ENCODE results near the gene PADI6.
"Not testable (repeated sequence)": the region's sequence is repeated elsewhere in the genome, so short reads cannot be mapped to it uniquely, and the experiment has no call there.

PADI6 gene

DNA sequence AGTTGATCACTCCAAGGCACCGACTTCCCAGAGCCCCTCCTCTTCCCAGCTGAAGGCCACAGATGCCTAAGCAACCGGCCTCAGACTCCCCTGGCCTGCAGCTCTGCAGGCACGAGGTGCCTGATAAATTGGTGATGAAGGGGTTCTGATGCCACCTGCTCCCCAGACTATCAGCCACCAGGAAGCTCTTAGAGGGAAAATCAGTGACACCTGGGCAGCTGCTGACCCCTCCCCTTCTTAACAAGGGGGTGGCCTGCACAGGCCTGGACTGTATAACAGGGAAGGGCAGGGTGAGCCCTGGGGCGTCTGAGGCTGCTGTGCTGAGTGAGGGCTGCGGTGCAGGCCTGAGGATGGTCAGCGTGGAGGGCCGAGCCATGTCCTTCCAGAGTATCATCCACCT lies at the start of gene PADI6:
TSS of gene PADI6 (plus strand) at position 301 of the 400 bp plus-strand sequence. CDS start at position 351, 50 bp downstream.
- DNase-seq (ENCODE audit: low read depth, low spot score), result no peak

- no peak for DNase-seq (ENCODE audit: low read depth, low spot score)
These were observed 43.1 kb upstream of the PADI6 start for GRCh38 chr1:17328855-17329254.

- no peak for DNase-seq (ENCODE audit: low read depth, low spot score)
These were observed 42.4 kb upstream of the PADI6 start for GRCh38 chr1:17329610-17330009.

GRCh38 chr1:17330856-17331255 lies 41.1 kb upstream of the PADI6 start:
- DNase-seq (ENCODE audit: low read depth, low spot score), result no peak

DNA sequence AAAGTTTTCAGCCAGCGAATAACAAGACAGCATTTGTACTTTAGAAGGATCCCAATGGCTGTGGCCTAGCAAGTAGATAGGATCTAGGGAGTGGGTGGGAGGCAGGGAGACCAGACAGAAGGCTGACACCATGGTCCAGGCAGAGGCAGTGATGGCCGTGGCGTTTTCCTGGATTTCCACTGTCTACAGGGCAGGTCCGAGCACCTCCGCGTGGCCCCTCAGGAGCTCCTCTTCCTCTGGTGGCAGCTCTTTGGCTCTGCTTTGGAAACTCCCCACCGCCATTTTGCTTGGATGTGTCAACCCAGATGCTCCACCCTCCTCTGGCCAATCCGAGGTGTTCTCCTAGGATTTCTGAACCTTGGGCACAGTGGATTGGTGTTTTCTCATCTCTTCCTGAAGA lies 38.9 kb upstream of the PADI6 start:
- DNase-seq (ENCODE audit: low read depth, low spot score), result no peak

- peak; percentile 83 for DNase-seq (ENCODE audit: low read depth, low spot score)
These were observed 35.9 kb upstream of the PADI6 start for GRCh38 chr1:17335821-17336710.

DNA sequence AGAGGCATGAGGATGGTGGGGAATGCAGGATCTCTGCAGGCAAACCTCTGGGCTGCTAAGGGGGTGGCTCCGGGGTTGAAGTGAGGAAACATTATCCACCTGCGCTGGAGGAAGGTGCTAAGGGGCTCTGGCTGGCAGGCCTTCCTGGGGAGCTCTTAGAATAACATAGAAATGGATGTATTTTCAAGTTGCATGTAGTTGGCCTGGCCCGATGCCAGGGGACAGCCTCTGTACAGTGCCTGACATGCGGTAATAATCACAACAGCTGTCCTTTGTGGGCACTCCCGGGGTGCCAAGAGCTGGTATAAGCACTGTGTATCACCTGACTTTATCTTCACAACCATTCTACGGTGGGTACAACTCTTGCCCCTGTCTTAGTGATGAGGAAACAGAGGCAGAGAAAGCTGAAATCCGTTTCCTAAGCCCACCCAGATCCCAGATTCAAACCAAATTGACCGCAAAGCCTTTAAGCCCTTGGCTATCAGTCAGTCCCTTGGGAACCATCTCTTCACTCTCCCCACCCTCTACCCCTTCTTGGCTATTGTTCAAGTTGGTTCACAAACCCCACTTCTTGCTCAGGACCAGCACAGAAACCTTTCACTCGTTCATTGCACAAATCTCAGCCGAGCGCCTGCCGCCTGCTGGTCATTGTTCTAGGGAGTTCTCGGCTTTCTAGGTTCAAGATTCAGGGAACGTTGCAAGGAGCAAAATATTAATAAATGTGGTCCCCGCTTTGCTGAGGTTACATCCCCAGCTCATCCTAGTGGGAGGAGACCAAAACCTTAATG lies 33.1 kb upstream of the PADI6 start:
- DNase-seq (ENCODE audit: low read depth, low spot score), result no peak

DNA sequence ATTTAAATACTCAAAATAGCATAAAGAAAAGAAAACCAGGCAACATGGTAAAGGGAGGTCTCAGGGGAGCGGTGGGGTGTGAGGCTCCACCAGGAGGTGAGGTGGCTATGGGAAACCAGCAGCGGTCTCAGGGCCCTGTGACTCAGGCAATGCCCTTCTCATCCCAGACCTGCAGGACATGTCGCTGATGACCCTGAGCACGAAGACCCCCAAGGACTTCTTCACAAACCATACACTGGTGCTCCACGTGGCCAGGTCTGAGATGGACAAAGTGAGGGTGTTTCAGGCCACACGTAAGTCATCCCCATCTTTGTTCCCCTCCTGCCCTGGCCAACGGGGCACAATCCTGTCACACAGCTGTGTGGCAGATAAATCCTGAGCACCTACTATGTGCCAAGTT lies 32.5 kb upstream of the PADI6 start:
- DNase-seq (ENCODE audit: low read depth, low spot score), result no peak

GRCh38 chr1:17340358-17340757 lies 31.6 kb upstream of the PADI6 start:
- no peak for DNase-seq (ENCODE audit: low read depth, low spot score)

GRCh38 chr1:17342014-17342441 lies 30.0 kb upstream of the PADI6 start:
- DNase-seq (ENCODE audit: low read depth, low spot score), result no peak

DNA sequence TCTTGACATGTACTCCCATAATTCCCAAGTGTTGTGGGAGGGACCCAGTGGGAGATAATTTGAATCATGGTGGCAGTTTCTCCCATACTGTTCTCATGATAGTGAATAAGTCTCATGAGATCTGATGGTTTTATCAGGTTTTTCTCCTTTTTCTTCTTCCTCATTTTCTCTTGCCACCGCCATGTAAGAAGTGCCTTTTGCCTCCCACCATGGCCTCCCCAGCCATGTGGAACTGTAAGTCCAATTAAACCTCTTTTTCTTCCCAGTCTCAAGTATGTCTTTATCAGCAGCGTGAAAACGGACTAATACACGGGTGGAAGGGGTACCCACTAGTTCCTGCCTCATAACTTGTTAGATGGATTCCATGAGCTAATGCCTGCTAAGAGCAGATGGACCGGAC lies 26.5 kb upstream of the PADI6 start:
- DNase-seq (ENCODE audit: low read depth, low spot score), result not testable (repeated sequence)

- no peak for DNase-seq (ENCODE audit: low read depth, low spot score)
These were observed 25.8 kb upstream of the PADI6 start for GRCh38 chr1:17346046-17346789.

DNA sequence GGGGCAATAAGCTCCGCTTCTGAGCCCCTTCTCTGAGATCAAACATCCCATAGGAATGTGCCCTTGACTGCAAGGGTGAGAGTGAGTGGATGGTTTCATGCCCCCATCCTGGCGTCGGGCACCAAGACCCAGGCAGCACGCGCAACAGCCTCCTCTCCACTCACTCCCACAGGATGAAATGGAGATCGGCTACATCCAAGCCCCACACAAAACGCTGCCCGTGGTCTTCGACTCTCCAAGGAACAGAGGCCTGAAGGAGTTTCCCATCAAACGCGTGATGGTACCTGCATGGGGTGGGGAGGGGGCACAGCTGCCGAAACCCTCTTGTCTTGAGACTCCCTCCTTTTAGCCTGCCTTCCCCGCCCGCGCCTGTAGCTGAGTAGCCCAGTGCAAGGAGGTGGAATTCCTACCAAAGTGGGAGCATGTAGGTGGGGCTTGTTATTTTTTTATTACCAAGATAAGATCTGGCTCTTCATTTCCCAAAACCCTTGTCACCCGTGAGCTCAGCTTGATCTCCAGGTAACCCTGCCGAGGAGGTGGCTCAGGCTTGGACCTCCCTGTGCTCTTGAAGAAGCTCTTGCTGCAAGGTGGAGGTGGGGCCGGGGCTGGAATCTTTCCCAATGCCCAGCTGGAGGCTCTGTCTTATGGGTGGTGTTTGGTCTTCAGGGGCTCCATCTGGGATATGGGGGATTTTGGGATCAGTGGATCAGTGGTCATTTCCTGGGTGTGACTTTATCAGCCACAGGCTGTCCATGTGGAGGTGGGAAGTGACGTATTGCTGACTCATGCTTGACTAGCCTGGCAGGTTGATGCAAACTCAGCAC lies 24.0 kb upstream of the PADI6 start:
- peak; percentile 43 for DNase-seq (ENCODE audit: low read depth, low spot score)

DNA sequence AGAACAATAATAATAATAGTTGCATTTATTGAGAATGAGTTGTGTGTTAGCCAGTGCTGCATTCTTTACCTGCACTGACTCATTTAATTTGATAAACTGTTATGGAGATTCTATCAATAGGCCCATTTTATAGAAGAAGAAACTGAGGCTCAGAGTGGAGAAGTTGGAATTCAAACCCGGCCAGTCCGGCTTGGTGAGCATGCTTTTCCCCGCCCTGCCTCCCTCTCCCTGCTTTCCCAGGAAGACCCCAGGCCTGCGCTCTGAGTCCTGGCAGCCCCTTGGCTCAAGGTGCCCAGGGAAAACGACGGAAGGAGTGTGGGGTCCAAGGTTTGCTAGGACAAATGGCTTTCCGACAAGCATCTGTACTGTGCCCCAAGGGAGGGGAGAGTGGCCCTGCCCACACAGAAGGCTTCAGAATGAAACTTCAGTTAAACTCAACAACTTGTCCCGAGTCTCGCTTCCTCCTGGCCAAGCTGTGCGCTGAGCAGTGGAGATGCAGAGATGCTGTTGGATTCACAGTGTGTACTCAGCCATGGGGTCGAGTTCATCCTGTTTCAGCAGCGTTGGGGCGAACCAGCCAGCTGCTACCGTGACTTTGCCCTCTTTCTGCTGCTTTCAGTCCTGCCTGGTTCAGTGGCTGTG lies 23.3 kb upstream of the PADI6 start:
- DNase-seq (ENCODE audit: low read depth, low spot score), result no peak

DNA sequence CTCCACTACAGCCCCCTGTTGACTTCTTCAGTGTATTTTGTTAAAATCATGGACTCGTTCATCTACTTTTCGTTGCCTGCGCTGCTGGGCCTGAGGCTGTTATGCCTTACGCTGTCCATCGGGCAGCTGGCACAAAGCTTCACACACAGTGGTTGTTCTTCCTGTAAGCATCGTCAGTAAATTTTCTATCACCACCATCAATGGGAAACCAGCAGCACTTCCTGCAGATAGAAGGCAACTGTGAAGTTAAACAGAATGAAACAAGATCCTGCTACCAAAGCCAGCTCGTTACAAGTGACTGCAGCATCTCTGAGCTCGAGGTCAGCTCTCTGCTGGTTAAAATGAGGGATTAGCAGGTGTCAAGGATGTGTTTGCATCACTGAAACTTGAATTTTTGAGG lies 21.9 kb upstream of the PADI6 start:
- no peak for DNase-seq (ENCODE audit: low read depth, low spot score)

GRCh38 chr1:17350928-17351446 lies 21.0 kb upstream of the PADI6 start:
- no peak for DNase-seq (ENCODE audit: low read depth, low spot score)

DNA sequence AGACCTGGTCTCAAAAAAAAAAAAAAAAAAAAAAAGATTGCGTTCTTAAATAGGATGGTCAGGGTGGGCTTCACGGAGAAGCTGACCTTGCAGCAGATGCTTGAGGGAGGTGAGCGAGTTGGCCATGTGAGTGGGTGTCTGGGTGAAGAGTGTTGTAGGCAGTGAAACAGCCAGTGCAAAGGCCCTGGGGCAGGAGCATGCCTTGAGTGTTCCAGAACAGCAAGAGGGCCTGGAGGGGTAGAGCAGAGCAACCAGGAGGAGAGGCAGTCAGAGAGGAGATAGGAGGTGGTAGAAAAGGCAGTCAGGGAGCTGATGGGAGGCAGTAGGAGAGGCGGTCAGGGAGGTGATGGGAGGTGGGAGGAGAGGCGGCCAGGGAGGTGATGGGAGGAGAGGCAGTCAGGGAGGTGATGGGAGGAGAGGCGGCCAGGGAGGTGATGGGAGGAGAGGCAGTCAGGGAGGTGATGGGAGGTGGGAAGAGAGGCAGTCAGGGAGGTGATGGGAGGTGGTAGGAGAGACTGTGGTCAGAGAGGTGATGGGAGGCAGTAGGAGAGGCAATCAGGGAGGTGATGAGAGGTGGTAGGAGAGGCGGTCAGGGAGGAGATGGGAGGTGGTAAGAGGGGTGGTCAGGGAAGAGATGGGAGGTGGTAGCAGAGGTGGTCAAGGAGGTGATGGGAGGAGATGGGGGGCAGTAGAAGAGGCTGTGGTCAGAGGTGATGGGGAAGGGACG lies 20.2 kb upstream of the PADI6 start:
- no peak for DNase-seq (ENCODE audit: low read depth, low spot score)

DNA sequence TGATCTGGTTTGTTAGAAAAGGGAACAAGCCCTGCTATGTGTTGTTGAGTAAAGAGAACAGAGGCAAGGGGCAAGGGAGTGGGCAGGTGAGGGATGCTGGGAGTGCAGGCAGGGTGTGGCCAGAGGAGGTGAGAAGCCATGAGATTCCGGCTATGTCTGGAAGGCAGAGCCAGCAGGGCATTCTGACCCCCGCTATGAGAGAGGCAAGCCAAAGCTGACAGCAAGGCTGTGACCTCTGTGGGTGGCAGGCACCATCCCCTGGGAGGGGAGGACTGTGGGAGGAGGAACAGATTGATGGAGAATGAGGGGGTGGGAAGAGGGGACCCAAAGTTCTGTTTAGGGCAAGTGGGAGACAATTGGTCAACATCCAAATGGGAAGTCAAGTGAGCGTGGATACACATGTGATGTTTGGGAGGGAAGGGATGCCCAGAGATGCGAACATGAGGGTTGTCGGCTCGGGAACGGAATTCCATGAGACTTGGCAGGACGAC lies 19.5 kb upstream of the PADI6 start:
- no peak for DNase-seq (ENCODE audit: low read depth, low spot score)

DNA sequence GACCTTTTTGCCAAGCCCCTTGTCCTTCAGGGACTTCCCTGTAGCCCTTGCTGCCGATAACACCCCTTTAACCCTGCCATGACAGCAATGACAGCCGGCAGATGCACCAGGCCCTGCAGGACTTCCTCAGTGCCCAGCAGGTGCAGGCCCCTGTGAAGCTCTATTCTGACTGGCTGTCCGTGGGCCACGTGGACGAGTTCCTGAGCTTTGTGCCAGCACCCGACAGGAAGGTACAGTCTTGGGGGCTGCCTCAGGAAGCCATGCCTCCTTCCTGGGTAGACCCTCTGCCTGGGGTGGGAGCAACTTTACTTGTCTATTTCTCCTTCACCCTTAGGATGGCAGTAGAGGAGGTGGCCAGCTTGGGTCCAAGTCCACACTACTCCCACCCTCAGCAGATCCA lies 16.1 kb upstream of the PADI6 start:
- DNase-seq (ENCODE audit: low read depth, low spot score), result no peak
